H1 (cell line): Measurements from ENCODE around the gene NME9. TPM values are rescaled to one million over a fixed set of nuclear protein-coding genes. Genes with fewer than 3 reads are reported as not detected.

Experiments
- CTCF ChIA-PET: fragments of 300-600 bp; sonication (Branson Sonifier 250); formaldehyde crosslinking; loops from one replicate; lab custom pipeline; 2021; ENCODE audit not compliant: partially characterized antibody; lab: Charles Lee
- POLR2A ChIA-PET: fragments of 300-600 bp; sonication (Branson Sonifier 250); formaldehyde crosslinking; loops from one replicate; lab custom pipeline; 2021; ENCODE audit warnings: inconsistent platforms; ENCODE audit not compliant: partially characterized antibody; lab: Charles Lee
- DNase-seq, 2 experiments: peaks; one replicate each; pipeline versions ENCODE4 v3.0.0 to v3.0.0-alpha.2; 2010 to 2022; ENCODE audit warnings: low spot score in 2 of 2, low read depth in 1 of 2, mixed read lengths in 1 of 2
- FAIRE-seq: peaks from 2 replicates; lab custom pipeline; 2011; peaks lifted over from hg19 to GRCh38; lab: Jason Lieb, UNC
- H2AFZ ChIP-seq: 2 replicates; pipeline ENCODE4 v1.8.1; 2012; ENCODE audit warnings: low read length, inconsistent platforms
- H2AK5ac ChIP-seq: 2 replicates; pipeline ENCODE4 v1.6.1; 2013; ENCODE audit warnings: low read depth, low read length
- H2BK120ac ChIP-seq: replicated peaks from 2 replicates; pipeline ENCODE3; 2013; ENCODE audit warnings: low read depth, low read length, inconsistent platforms
- H2BK12ac ChIP-seq: 2 replicates; pipeline ENCODE4 v1.6.1; 2013; ENCODE audit warnings: low read depth, low read length
- H2BK15ac ChIP-seq: 2 replicates; pipeline ENCODE4 v1.6.1; 2013; ENCODE audit warnings: low read length
- H2BK20ac ChIP-seq: 2 replicates; pipeline ENCODE4 v1.6.1; 2013; ENCODE audit warnings: low read length
- H2BK5ac ChIP-seq: 2 replicates; pipeline ENCODE4 v1.6.1; 2013; ENCODE audit warnings: low read depth, low read length
- H3K14ac ChIP-seq: 2 replicates; pipeline ENCODE4 v1.6.1; 2013; ENCODE audit warnings: inconsistent platforms; ENCODE audit not compliant: insufficient read length
- H3K18ac ChIP-seq: 2 replicates; pipeline ENCODE4 v1.6.1; 2013; ENCODE audit warnings: low read length; ENCODE audit errors: extremely low read depth
- H3K23ac ChIP-seq: 2 replicates; pipeline ENCODE4 v1.6.1; 2013; ENCODE audit warnings: inconsistent platforms; ENCODE audit not compliant: insufficient read length
- H3K23me2 ChIP-seq: 2 replicates; pipeline ENCODE4 v1.6.1; 2013; ENCODE audit warnings: low read depth, low read length
- H3K27ac ChIP-seq: 2 replicates; pipeline ENCODE4 v1.6.1; 2011; ENCODE audit warnings: low read depth, low read length, inconsistent platforms
- H3K27me3 ChIP-seq, 4 experiments: replicated peaks in 1 of 4; 1 replicate in 1 of 4; 2 replicates in 3 of 4; pipeline versions ENCODE4 v1.6.1 to v1.8.1; 2011 to 2013; ENCODE audit warnings: low read length in 3 of 4, mild to moderate bottlenecking in 3 of 4, inconsistent platforms in 2 of 4, mixed read lengths in 2 of 4, moderate library complexity in 1 of 4; ENCODE audit not compliant: control insufficient read depth in 3 of 4, insufficient read depth in 3 of 4; ENCODE audit errors: extremely low read depth in 1 of 4
- H3K36me3 ChIP-seq, 4 experiments: 2 replicates each; pipeline versions ENCODE4 v1.6.1 to v1.8.1; 2011 to 2013; ENCODE audit warnings: mild to moderate bottlenecking in 4 of 4, low read length in 3 of 4, moderate library complexity in 2 of 4, control low read depth in 1 of 4, inconsistent platforms in 1 of 4; ENCODE audit not compliant: insufficient read depth in 4 of 4, control insufficient read depth in 2 of 4
- H3K4ac ChIP-seq: replicated peaks from 2 replicates; pipeline ENCODE3; 2013; ENCODE audit warnings: low read length, low read depth, mixed read lengths, inconsistent platforms; ENCODE audit not compliant: insufficient read length
- H3K4me1 ChIP-seq, 4 experiments: replicated peaks in 1 of 4; 1 replicate in 1 of 4; 2 replicates in 3 of 4; pipeline versions ENCODE4 v1.6.1 to v1.8.1; 2011 to 2013; ENCODE audit warnings: low read length in 3 of 4, inconsistent platforms in 2 of 4, mixed read lengths in 1 of 4; ENCODE audit not compliant: insufficient read depth in 4 of 4, control insufficient read depth in 3 of 4
- H3K4me2 ChIP-seq, 2 experiments: 2 replicates each; pipeline versions ENCODE4 v1.6.1 to v1.8.1; 2011 to 2013; ENCODE audit warnings: low read depth in 2 of 2, low read length in 2 of 2, control low read depth in 1 of 2, inconsistent platforms in 1 of 2, mild to moderate bottlenecking in 1 of 2; ENCODE audit not compliant: insufficient read depth in 1 of 2
- H3K4me3 ChIP-seq, 4 experiments: fragments of 200-600, 300-600 bp in 1 of 4; sonication (generic), shearing (Covaris generic), sonication (Bioruptor Twin) in 1 of 4; 2 replicates each; pipeline versions ENCODE4 v1.5.1 to v1.8.1; 2011 to 2016; ENCODE audit warnings: low read length in 4 of 4, low read depth in 3 of 4, control low read depth in 2 of 4, inconsistent platforms in 2 of 4, mild to moderate bottlenecking in 2 of 4, mixed read lengths in 1 of 4, moderate library complexity in 1 of 4; ENCODE audit not compliant: insufficient read depth in 2 of 4; ENCODE audit errors: extremely low read depth in 1 of 4
- H3K56ac ChIP-seq: replicated peaks from 2 replicates; pipeline ENCODE3; 2013; ENCODE audit warnings: low read depth, mild to moderate bottlenecking, mixed read lengths, low read length, inconsistent platforms; ENCODE audit not compliant: insufficient read length
- H3K79me1 ChIP-seq: 2 replicates; pipeline ENCODE4 v1.6.1; 2013; ENCODE audit warnings: low read depth, low read length, control low read depth
- H3K79me2 ChIP-seq, 2 experiments: 2 replicates each; pipeline versions ENCODE4 v1.6.1 to v1.8.1; 2012 to 2013; ENCODE audit warnings: low read length in 2 of 2, mild to moderate bottlenecking in 2 of 2, inconsistent platforms in 1 of 2; ENCODE audit not compliant: insufficient read depth in 2 of 2, control insufficient read depth in 1 of 2
- H3K9ac ChIP-seq, 4 experiments: replicated peaks in 1 of 4; 1 replicate in 1 of 4; 2 replicates in 3 of 4; pipeline versions ENCODE4 v1.6.1 to v1.8.1; 2011 to 2013; ENCODE audit warnings: low read depth in 3 of 4, low read length in 3 of 4, control low read depth in 2 of 4, mild to moderate bottlenecking in 2 of 4, moderate library complexity in 2 of 4, inconsistent platforms in 1 of 4; ENCODE audit errors: extremely low read depth in 1 of 4
- H3K9me3 ChIP-seq, 2 experiments: 2 replicates each; pipeline versions ENCODE4 v1.6.1 to v1.8.1; 2012 to 2013; ENCODE audit warnings: mild to moderate bottlenecking in 2 of 2, moderate library complexity in 2 of 2, control low read depth in 1 of 2, inconsistent platforms in 1 of 2, low read depth in 1 of 2, low read length in 1 of 2, mixed read lengths in 1 of 2; ENCODE audit not compliant: insufficient read depth in 2 of 2
- H4K20me1 ChIP-seq, 2 experiments: replicated peaks in 1 of 2; 2 replicates each; pipeline versions ENCODE3 to v1.8.1; 2011 to 2013; ENCODE audit warnings: inconsistent platforms in 2 of 2, low read length in 2 of 2, mild to moderate bottlenecking in 1 of 2; ENCODE audit not compliant: insufficient read depth in 2 of 2, control insufficient read depth in 1 of 2
- H4K5ac ChIP-seq: 2 replicates; pipeline ENCODE4 v1.6.1; 2013; ENCODE audit warnings: low read length, low read depth, mixed read lengths, inconsistent platforms; ENCODE audit not compliant: insufficient read length
- H4K8ac ChIP-seq: 2 replicates; pipeline ENCODE4 v1.8.0; 2013; ENCODE audit warnings: mild to moderate bottlenecking, moderate library complexity, low read length, inconsistent platforms; ENCODE audit not compliant: insufficient read depth; ENCODE audit errors: extremely low read depth
- H4K91ac ChIP-seq: replicated peaks from 2 replicates; pipeline ENCODE3; 2013; ENCODE audit warnings: low read length, mixed read lengths, inconsistent platforms; ENCODE audit not compliant: insufficient read length
- BACH1 ChIP-seq: IDR thresholded peaks from 2 replicates; pipeline ENCODE4 v1.6.1; 2012; ENCODE audit warnings: low read length, improper control_type of control experiment
- CHD2 ChIP-seq: IDR thresholded peaks from 2 replicates; pipeline ENCODE4 v1.6.1; 2012; ENCODE audit warnings: low read length, improper control_type of control experiment
- GABPA ChIP-seq: IDR thresholded peaks from 2 replicates; pipeline ENCODE4 v1.6.1; 2011; ENCODE audit warnings: mild to moderate bottlenecking, low read length, moderate library complexity, borderline replicate concordance; ENCODE audit not compliant: insufficient read depth
- GTF2F1 ChIP-seq: IDR thresholded peaks from 2 replicates; pipeline ENCODE4 v1.6.1; 2012; ENCODE audit warnings: low read depth, low read length, improper control_type of control experiment, borderline replicate concordance
- HDAC2 ChIP-seq, 2 experiments: fragments of 300-600 bp in 1 of 2; sonication (generic) in 1 of 2; IDR thresholded peaks; 2 replicates each; pipeline ENCODE4 v1.6.1; 2011 to 2012; ENCODE audit warnings: low read depth in 2 of 2, low read length in 2 of 2, mild to moderate bottlenecking in 2 of 2, moderate library complexity in 2 of 2, borderline replicate concordance in 1 of 2, inconsistent platforms in 1 of 2
- MAFK ChIP-seq: IDR thresholded peaks from 2 replicates; pipeline ENCODE4 v1.6.1; 2012; ENCODE audit warnings: low read depth, mild to moderate bottlenecking, improper control_type of control experiment, low read length
- POU5F1 ChIP-seq: IDR thresholded peaks from 2 replicates; pipeline ENCODE4 v1.6.1; 2011; ENCODE audit warnings: low read depth, mild to moderate bottlenecking, low read length, moderate library complexity
- SRF ChIP-seq: IDR thresholded peaks from 2 replicates; pipeline ENCODE4 v1.6.1; 2011; ENCODE audit warnings: mild to moderate bottlenecking, low read depth, low read length, moderate library complexity
- WGBS, 2 experiments: shearing (Covaris generic) in 1 of 2; methylation state at CpG; one replicate each; pipeline versions ENCODE4 v1.1.6 to v1.1.7; 2013 to 2015; ENCODE audit warnings: low lambda C conversion rate in 2 of 2, mixed read lengths in 2 of 2, inconsistent platforms in 1 of 2, low coverage in 1 of 2, missing lambda C conversion rate in 1 of 2; ENCODE audit not compliant: insufficient replicate concordance in 2 of 2, insufficient coverage in 1 of 2, insufficient read length in 1 of 2; ENCODE audit errors: extremely low coverage in 1 of 2, missing lambda C conversion rate in 1 of 2; 5-methylcytosine and 5-hydroxymethylcytosine counted together
- polyA plus RNA-seq, 7 experiments: library from polyadenylated mRNA; depleted of rRNA in 3 of 7; stranded (reverse) in 5 of 7; unstranded in 2 of 7; fragments of >200 nt in 5 of 7; fragments of 200-250 nt in 2 of 7; gene quantifications; 1 replicate in 5 of 7; 2 replicates in 1 of 7; 4 replicates in 1 of 7; pipeline versions ENCODE4 v1.2.1 to v1.2.3, GENCODE V29; 2011 to 2013; ENCODE audit warnings: missing spikeins in 2 of 7, mixed read lengths in 2 of 7
- total RNA-seq: library from RNA; stranded (reverse); fragmentation: NEBNext Ultra II Directional; extraction: Animal tissue kit (Norgen Biotek cat#: 25700); gene quantifications from 2 replicates; pipeline ENCODE4 v1.2.1, GENCODE V29; 2021

Gene NME9
- total and polyA plus RNA-seq, 2 of the 8 experiments (the other 6 are each of a cell fraction or from before 2014, with no cell fraction given), result 0.11 TPM; not detected in 1

DNA sequence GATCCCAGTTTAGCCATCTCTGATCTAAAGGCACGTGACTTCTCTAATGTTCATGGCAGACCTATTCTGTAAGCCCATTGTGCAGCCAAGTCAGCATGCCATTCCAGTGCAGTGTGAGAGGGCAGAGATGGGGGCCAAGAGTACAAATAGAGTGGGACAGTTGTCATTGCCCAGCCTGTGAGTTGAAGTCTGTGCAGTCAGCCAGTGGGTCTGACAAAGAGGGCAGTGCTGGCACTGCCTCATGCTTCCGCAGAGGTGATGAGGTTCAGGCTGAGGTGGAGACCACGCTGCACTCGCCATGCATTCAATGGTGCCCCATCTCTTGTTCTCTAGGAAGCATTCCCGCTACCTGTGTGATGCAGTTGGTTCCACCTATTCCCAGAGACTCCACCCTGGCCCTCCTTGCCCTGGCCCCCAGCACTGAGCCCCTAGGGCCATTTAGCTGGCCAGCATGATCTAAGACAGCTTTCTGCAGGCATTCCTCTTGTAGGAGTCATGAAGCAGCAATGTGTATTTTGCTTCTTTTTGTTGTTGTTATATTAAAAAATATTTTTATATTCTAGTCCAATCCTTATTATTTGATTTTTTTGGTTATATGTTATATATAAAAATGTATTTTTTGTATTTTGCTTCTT is 22.4 kb upstream of the NME9 start:
- no peak overlapping the region for H3K14ac ChIP-seq
- H2BK12ac ChIP-seq, result no peak overlapping the region
- no peak overlapping the region for H2BK5ac ChIP-seq
- H3K4ac ChIP-seq, result no peak overlapping the region
- H3K18ac ChIP-seq, result no peak overlapping the region
- no peak overlapping the region for H3K4me3 ChIP-seq
- no peak overlapping the region for H2AFZ ChIP-seq
- no peak overlapping the region for H3K9ac ChIP-seq
- no peak overlapping the region for H3K27ac ChIP-seq
- DNase-seq (no peak), FAIRE-seq (no peak)
- H2AK5ac ChIP-seq, result 0 out of 2 replicates have a peak overlapping the region, but pooled peaks have one; percentile 21
- no peaks in the 10 kb centered on the region for H3K9me3 ChIP-seq
- ChIA-PET CTCF (interaction anchor here (0.8 to 8.5 kb wide), 3 partner anchors 12 to 45 kb away, joined by 3 to 66 read pairs (median 3); no protein-coding TSS in a partner anchor), POLR2A (no interaction called here)
- no peak overlapping the region; the same call in 1 of the 2 replicates for H4K8ac ChIP-seq
- no peak overlapping the region for H3K23ac ChIP-seq
- H4K20me1 ChIP-seq, result no peaks in the 10 kb centered on the region
- no peaks in the 10 kb centered on the region; the same call in 1 of the 2 replicates for H3K79me1 ChIP-seq
- no peak overlapping the region for H2BK120ac ChIP-seq
- H3K27me3 ChIP-seq, result peaks cover 0 to 6% (median 1%) of the 10 kb centered on the region in 4 experiments; a peak in 3 of 7 replicates
- 0 out of 2 replicates have a peak overlapping the region, but pooled peaks have one; percentile 3 for H2BK15ac ChIP-seq
- 0 out of 2 replicates have a peak overlapping the region, but pooled peaks have one; percentile 48 for H2BK20ac ChIP-seq
- H4K5ac ChIP-seq, result no peak overlapping the region
- no peak for TF ChIP-seq GTF2F1
- TF ChIP-seq CHD2, result no peak
- no peak for TF ChIP-seq POU5F1
- no peak for TF ChIP-seq HDAC2 (IDR thresholded peaks at IDR 0.05; ENCODE audit: borderline replicate concordance in 1 of 2, low read depth in 2 of 2, low read length in 2 of 2)
- no peak for TF ChIP-seq GABPA
- no peak for TF ChIP-seq SRF
- no peak for TF ChIP-seq BACH1
- TF ChIP-seq MAFK, result no peak
- H3K56ac ChIP-seq, result no peak overlapping the region
- H3K23me2 ChIP-seq, result peaks cover 2% of the 10 kb centered on the region; the same call in 1 of the 2 replicates
- H3K4me1 ChIP-seq, result peaks cover 0 to 10% (median 6%) of the 10 kb centered on the region in 4 experiments; a peak in 4 of 7 replicates
- H3K79me2 ChIP-seq, result no peaks in the 10 kb centered on the region
- H4K91ac ChIP-seq, result no peak overlapping the region
- 97% methylated on average over 5 of the region's 5 CpGs; no CpG with 5 or more reads in 1 of the 2 experiments for WGBS, 2 experiments
- 0 out of 8 replicates have a peak, but pooled peaks cover 0 to 3% (median 0%) of the 10 kb centered on the region in 4 experiments for H3K36me3 ChIP-seq
- H3K4me2 ChIP-seq, result no peak overlapping the region
